ENCODE data around the gene ALG10B. TPM values are rescaled to one million over a fixed set of nuclear protein-coding genes. Genes with fewer than 3 reads are reported as not detected.
"Not testable (repeated sequence)": the region's sequence is repeated elsewhere in the genome, so short reads cannot be mapped to it uniquely, and the experiment has no call there.

Gene ALG10B
- total RNA-seq, 4 donors from 2014 or later: 11.6 to 66.6 (median 21.9) TPM

DNA sequence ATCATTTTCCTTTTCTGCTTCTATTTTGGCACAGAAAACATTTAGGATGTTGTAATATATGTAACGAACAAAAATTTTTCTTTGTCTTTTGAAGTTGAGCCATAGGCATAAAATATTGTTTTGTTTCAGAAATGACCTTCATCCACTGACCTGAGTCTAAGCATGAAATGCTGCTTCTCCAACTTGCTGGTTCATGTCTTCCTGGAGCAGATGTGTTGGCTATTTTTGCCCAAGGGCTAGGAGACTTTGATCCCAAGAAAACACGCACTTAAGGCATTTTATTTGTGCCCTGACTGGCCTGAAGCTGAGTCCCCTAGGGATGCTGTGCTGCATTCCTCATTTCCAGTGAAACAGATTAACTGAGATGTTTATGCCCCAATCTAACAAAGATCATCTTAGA is 27.2 kb upstream of the ALG10B start:
- DNase-seq: no peak
- H3K36me3 ChIP-seq: no peaks in the 10 kb centered on the region
- intact Hi-C loops (cut with DNase I; ENCODE audit: low total_unique reads): no loop called here
- H3K27me3 ChIP-seq: no peaks in the 10 kb centered on the region
- no peak overlapping the region for H3K4me3 ChIP-seq
- no peaks in the 10 kb centered on the region for H3K4me1 ChIP-seq
- no peaks in the 10 kb centered on the region for H3K9me3 ChIP-seq
- no peak for TF ChIP-seq POLR2A (IDR thresholded peaks at IDR 0.05)
- TF ChIP-seq, protein P1, sequence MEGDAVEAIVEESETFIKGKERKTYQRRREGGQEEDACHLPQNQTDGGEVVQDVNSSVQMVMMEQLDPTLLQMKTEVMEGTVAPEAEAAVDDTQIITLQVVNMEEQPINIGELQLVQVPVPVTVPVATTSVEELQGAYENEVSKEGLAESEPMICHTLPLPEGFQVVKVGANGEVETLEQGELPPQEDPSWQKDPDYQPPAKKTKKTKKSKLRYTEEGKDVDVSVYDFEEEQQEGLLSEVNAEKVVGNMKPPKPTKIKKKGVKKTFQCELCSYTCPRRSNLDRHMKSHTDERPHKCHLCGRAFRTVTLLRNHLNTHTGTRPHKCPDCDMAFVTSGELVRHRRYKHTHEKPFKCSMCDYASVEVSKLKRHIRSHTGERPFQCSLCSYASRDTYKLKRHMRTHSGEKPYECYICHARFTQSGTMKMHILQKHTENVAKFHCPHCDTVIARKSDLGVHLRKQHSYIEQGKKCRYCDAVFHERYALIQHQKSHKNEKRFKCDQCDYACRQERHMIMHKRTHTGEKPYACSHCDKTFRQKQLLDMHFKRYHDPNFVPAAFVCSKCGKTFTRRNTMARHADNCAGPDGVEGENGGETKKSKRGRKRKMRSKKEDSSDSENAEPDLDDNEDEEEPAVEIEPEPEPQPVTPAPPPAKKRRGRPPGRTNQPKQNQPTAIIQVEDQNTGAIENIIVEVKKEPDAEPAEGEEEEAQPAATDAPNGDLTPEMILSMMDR (IDR thresholded peaks at IDR 0.05): no peak
- no peak overlapping the region for H3K27ac ChIP-seq

DNA sequence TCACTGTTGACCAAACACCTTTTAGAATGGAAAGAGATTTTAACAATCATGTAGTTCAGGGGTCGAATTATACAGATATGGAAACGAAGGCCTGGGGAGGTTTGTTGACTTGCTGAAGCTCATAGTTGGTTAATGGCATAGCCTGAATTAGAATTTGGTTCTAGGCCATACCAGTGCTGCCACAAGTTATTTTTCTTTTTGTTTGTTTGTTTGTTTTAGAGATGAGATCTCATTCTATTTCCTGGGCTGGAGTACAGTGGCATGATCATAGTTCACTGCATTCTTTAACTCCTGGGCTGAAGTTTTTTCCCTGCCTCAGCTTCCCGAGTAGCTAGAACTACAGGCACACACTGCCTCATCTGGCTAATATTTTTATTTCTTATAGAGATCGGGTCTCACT is 25.4 kb upstream of the ALG10B start:
- Histone ChIP-seq H3K4me3 (no peak overlapping the region), H3K4me1 (no peaks in the 10 kb centered on the region), H3K27ac (no peak overlapping the region), H3K9me3 (no peaks in the 10 kb centered on the region), H3K27me3 (no peaks in the 10 kb centered on the region), H3K36me3 (no peaks in the 10 kb centered on the region)
- no peak for TF ChIP-seq POLR2A (IDR thresholded peaks at IDR 0.05)
- TF ChIP-seq, protein P1 (IDR thresholded peaks at IDR 0.05): no peak
- no peak for DNase-seq
- intact Hi-C loops (cut with DNase I; ENCODE audit: low total_unique reads): no loop called here

DNA sequence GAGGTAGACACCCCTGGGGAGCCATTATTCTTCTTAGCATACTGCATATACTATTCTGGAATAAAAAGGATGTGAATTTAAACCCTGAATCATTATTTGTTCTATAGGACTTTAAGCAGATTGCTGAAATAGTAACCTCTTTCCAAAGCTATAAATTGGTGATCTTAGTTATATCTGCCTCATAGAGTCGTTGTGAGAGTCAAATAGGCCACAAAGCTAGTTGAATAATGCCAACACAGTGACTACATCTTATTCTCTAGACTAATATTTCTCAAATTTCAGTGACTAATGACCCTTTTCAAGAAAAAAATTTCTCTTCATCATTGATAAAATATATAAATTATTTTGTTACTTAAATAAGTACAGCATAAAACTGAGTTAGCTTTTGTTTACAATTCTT is 13.6 kb upstream of the ALG10B start:
- H3K4me3 ChIP-seq; H3K9me3 ChIP-seq; H3K36me3 ChIP-seq; H3K4me1 ChIP-seq; H3K27ac ChIP-seq; H3K27me3 ChIP-seq; DNase-seq; intact Hi-C loops (cut with DNase I; ENCODE audit: low total_unique reads): not testable (repeated sequence)

DNA sequence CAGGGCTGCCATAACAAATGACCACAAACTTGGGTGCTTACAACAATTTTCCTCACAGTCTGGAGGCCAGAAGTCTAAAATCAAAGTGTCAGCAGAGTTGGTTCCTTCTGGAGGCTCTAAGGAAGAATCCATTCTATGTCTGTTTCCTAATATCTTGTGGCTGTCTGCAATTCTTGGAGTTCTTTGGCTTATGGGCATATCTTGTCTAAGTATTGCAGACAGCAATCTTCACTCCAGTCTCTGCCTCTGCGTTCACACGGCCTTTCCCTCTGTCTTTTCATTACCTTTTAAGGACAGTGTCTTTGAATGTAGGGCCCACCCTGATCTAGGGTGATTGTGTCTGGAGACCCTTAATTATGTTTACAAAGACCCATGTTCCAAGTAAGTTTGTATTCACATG is 5.4 kb downstream of the ALG10B start:
- H3K27me3 ChIP-seq; H3K36me3 ChIP-seq; H3K9me3 ChIP-seq; H3K4me3 ChIP-seq; H3K27ac ChIP-seq; intact Hi-C loops (cut with DNase I; ENCODE audit: low total_unique reads); DNase-seq; H3K4me1 ChIP-seq: not testable (repeated sequence)

DNA sequence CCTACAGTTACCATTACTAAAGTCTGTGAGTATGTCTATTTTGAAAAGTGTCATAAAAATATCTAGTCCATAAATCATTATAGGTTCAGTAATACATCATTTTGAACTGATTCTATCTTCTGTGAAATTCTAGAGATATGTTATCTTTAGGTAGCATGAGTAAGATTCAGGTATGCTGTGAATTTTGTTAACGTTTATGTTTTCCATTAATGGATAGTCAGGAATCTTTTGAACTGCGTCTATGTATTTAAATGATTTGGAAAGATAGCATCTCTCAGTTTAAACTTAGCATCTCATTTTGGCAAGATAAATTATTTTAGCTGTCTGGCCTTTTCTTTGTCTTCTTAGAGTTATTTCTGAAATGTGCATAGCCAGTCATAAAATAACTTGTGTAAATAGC is 8.3 kb downstream of the ALG10B start:
- Histone ChIP-seq H3K4me3 (no peak overlapping the region), H3K27me3 (no peaks in the 10 kb centered on the region), H3K27ac (no peak overlapping the region), H3K36me3 (no peaks in the 10 kb centered on the region), H3K9me3 (no peaks in the 10 kb centered on the region), H3K4me1 (no peaks in the 10 kb centered on the region)
- DNase-seq: no peak
- intact Hi-C loops (cut with DNase I; ENCODE audit: low total_unique reads): no loop called here
- no peak for TF ChIP-seq POLR2A (IDR thresholded peaks at IDR 0.05)
- TF ChIP-seq, protein P1 (IDR thresholded peaks at IDR 0.05): no peak

DNA sequence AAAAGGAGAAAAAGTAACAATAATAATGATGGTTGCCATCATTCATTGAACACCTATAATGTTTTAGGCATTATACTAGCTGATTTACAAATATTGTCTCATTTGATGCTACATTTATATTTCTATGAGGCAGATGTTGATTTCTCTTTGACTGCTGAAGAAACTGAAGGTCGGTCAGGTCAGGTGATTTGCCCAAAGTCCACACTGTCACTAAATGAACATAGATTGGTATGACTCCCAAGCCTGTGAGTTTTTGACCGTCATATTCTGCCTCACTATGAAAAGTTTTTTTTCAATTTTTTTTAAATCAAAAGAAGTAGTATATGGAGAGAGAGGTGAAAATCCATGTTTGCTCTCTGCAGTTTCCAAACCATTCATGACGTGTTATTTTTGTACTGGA is 10.8 kb downstream of the ALG10B start:
- H3K9me3 ChIP-seq: no peaks in the 10 kb centered on the region
- no peak overlapping the region for H3K27ac ChIP-seq
- intact Hi-C loops (cut with DNase I; ENCODE audit: low total_unique reads): no loop called here

More for the DNA sequence above, 10.8 kb downstream of the ALG10B start:
- Histone ChIP-seq H3K27me3 (no peaks in the 10 kb centered on the region), H3K36me3 (no peaks in the 10 kb centered on the region), H3K4me3 (no peak overlapping the region), H3K4me1 (no peaks in the 10 kb centered on the region)
- TF ChIP-seq, protein P1 (IDR thresholded peaks at IDR 0.05): no peak
- TF ChIP-seq POLR2A (IDR thresholded peaks at IDR 0.05): no peak
- no peak for DNase-seq

All from uterus (tissue), 4 donors.